Measurements from ENCODE around the gene GTF2A1. TPM values are rescaled to one million over a fixed set of nuclear protein-coding genes. Genes with fewer than 3 reads are reported as not detected.

Gene GTF2A1
- total RNA-seq, 1 experiment from 2014 or later, result 24.4 TPM

DNA sequence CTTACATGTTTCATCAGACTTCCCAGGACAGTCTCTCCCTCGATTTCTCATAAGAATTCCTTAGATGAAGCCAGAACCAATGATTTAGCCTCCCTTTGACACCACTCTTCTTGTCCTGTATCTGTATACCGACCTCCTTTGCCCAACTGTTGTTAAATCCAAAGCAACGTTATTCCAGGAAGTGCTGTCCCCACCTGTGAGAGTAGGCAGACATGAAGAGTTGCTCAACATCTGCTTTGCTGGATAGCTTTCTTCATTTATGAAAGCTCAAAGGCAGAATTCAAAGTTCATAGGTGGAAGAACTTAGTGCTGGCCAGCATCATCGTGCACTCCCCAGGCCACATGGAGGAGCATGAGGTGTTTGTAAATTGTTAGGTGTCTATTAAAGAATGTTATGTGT is 55.6 kb downstream of the GTF2A1 start:
- POLR2A ChIA-PET (ENCODE audit: unreplicated experiment), result no interaction called here
- Histone ChIP-seq H3K9ac (ENCODE audit: low read length) (no peak overlapping the region), H3K79me2 (ENCODE audit: low read length) (no peaks in the 10 kb centered on the region), H3K4me2 (ENCODE audit: low read length) (no peak overlapping the region), H3K36me3 (ENCODE audit: low read depth, low read length) (no peaks in the 10 kb centered on the region), H4K20me1 (ENCODE audit: low read length) (no peaks in the 10 kb centered on the region), H3K4me1 (ENCODE audit: insufficient read depth, low read length) (peaks cover 10% of the 10 kb centered on the region), H3K9me3 (ENCODE audit: low read length) (no peaks in the 10 kb centered on the region), H3K9me2 (replicated peaks; ENCODE audit: low read length) (no peaks in the 10 kb centered on the region), H3K27me3 (ENCODE audit: low read length) (no peaks in the 10 kb centered on the region), H3F3A (ENCODE audit: low read length, unreplicated experiment) (no peaks in the 10 kb centered on the region), H3K4me3 (ENCODE audit: low read length) (no peak overlapping the region), H2AFZ (ENCODE audit: low read length) (no peak overlapping the region), H3K27ac (ENCODE audit: low read length) (no peak overlapping the region)
- BruUV-seq (replicated peaks), result no TSS peak
- no peak for DNase-seq
- intact Hi-C loops (cut with micrococcal nuclease), result no loop called here
- TF ChIP-seq EZH2phosphoT487 (IDR thresholded peaks at IDR 0.05; ENCODE audit: borderline replicate concordance, low read length) (no peak), EZH2 (IDR thresholded peaks at IDR 0.05; ENCODE audit: low read length, unreplicated experiment) (no peak)
- TF ChIP-seq, protein P1, sequence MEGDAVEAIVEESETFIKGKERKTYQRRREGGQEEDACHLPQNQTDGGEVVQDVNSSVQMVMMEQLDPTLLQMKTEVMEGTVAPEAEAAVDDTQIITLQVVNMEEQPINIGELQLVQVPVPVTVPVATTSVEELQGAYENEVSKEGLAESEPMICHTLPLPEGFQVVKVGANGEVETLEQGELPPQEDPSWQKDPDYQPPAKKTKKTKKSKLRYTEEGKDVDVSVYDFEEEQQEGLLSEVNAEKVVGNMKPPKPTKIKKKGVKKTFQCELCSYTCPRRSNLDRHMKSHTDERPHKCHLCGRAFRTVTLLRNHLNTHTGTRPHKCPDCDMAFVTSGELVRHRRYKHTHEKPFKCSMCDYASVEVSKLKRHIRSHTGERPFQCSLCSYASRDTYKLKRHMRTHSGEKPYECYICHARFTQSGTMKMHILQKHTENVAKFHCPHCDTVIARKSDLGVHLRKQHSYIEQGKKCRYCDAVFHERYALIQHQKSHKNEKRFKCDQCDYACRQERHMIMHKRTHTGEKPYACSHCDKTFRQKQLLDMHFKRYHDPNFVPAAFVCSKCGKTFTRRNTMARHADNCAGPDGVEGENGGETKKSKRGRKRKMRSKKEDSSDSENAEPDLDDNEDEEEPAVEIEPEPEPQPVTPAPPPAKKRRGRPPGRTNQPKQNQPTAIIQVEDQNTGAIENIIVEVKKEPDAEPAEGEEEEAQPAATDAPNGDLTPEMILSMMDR (conservative IDR thresholded peaks at IDR 0.05; ENCODE audit: low read depth, low read length), result no peak
- ATAC-seq, result no peak
- CTCF ChIA-PET, result no interaction called here

DNA sequence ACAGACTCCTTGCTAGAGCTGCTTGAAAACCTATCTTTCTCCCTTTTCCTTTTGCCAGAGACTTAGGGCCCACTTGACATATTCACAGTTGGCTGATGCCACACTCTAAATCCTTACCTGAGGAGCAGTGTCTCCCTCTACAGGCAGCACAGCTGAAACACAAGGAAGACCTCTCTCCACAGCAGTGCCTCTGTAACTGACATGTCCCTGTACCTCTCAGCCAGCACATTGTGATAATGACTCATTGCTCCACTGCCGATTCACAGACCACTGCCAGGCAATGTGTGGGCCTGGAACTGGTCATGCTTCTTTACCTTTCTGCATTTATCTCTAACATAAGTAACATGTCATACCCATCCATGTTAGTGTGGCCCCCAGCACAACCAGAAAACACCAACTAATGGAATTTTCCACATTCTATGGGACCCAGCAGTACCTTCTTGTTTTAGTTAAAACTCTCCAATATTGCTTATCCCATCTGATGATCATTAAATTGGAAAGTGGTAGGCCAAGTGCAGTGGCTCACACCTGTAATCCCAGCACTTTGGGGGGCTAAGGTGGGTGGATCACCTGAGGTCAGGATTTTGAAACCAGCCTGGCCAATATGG is 56.5 kb downstream of the GTF2A1 start:
- Histone ChIP-seq H3K9ac (ENCODE audit: low read length) (no peak overlapping the region), H3K36me3 (ENCODE audit: low read depth, low read length) (no peaks in the 10 kb centered on the region), H3K79me2 (ENCODE audit: low read length) (no peaks in the 10 kb centered on the region), H3K27ac (ENCODE audit: low read length) (no peak overlapping the region), H4K20me1 (ENCODE audit: low read length) (no peaks in the 10 kb centered on the region), H3F3A (ENCODE audit: low read length, unreplicated experiment) (no peaks in the 10 kb centered on the region), H3K9me2 (replicated peaks; ENCODE audit: low read length) (no peaks in the 10 kb centered on the region), H3K9me3 (ENCODE audit: low read length) (no peaks in the 10 kb centered on the region), H3K27me3 (ENCODE audit: low read length) (no peaks in the 10 kb centered on the region), H3K4me3 (ENCODE audit: low read length) (no peak overlapping the region), H3K4me2 (ENCODE audit: low read length) (no peak overlapping the region), H3K4me1 (ENCODE audit: insufficient read depth, low read length) (peaks cover 1% of the 10 kb centered on the region; the same call in 1 of the 2 replicates), H2AFZ (ENCODE audit: low read length) (no peak overlapping the region)
- intact Hi-C loops (cut with micrococcal nuclease), result loop anchor here (1.0 kb wide), 1 partner anchor 168 kb away; no protein-coding TSS in a partner anchor
- ChIA-PET CTCF (no interaction called here), POLR2A (ENCODE audit: unreplicated experiment) (no interaction called here)
- DNase-seq (peak; percentile 89), ATAC-seq (peak; percentile 98)
- TF ChIP-seq EZH2 (IDR thresholded peaks at IDR 0.05; ENCODE audit: low read length, unreplicated experiment) (no peak), EZH2phosphoT487 (IDR thresholded peaks at IDR 0.05; ENCODE audit: borderline replicate concordance, low read length) (no peak)
- TF ChIP-seq, protein P1 (conservative IDR thresholded peaks at IDR 0.05; ENCODE audit: low read depth, low read length), result peak; percentile 88
- no TSS peak for BruUV-seq (replicated peaks)

DNA sequence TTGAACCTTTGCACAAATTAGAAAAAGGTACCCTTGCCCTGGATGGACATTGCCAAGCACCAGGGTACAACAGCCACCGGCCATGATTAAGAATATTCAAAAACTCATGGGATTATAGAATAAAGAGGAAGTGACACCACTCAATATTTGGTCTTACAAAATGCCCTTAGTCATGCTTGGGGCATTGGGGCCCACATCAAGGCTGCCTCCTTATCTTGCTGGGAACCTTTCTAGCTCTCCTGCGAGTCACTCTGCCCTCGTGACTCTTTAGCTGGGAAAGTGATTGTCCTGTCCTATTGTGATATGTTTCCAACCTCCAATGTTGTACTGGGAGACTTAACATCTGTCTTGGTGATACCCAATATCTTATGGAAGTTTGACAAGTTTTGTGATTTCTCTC is 57.8 kb downstream of the GTF2A1 start:
- intact Hi-C loops (cut with micrococcal nuclease), result no loop called here
- POLR2A ChIA-PET (ENCODE audit: unreplicated experiment), result no interaction called here
- Histone ChIP-seq H3K36me3 (ENCODE audit: low read depth, low read length) (no peaks in the 10 kb centered on the region), H4K20me1 (ENCODE audit: low read length) (no peaks in the 10 kb centered on the region), H3K27me3 (ENCODE audit: low read length) (no peaks in the 10 kb centered on the region), H2AFZ (ENCODE audit: low read length) (no peak overlapping the region), H3K79me2 (ENCODE audit: low read length) (no peaks in the 10 kb centered on the region), H3K9me2 (replicated peaks; ENCODE audit: low read length) (no peaks in the 10 kb centered on the region), H3K4me3 (ENCODE audit: low read length) (no peak overlapping the region), H3K9me3 (ENCODE audit: low read length) (no peaks in the 10 kb centered on the region), H3K4me2 (ENCODE audit: low read length) (no peak overlapping the region), H3K4me1 (ENCODE audit: insufficient read depth, low read length) (no peaks in the 10 kb centered on the region; the same call in 1 of the 2 replicates), H3F3A (ENCODE audit: low read length, unreplicated experiment) (no peaks in the 10 kb centered on the region), H3K9ac (ENCODE audit: low read length) (no peak overlapping the region), H3K27ac (ENCODE audit: low read length) (no peak overlapping the region)
- DNase-seq, result peak; percentile 21
- no TSS peak for BruUV-seq (replicated peaks)
- no peak for ATAC-seq
- CTCF ChIA-PET, result no interaction called here
- TF ChIP-seq, protein P1 (conservative IDR thresholded peaks at IDR 0.05; ENCODE audit: low read depth, low read length), result no peak
- TF ChIP-seq EZH2 (IDR thresholded peaks at IDR 0.05; ENCODE audit: low read length, unreplicated experiment) (no peak), EZH2phosphoT487 (IDR thresholded peaks at IDR 0.05; ENCODE audit: borderline replicate concordance, low read length) (no peak)
